Stimulated activated naive CD4-positive, alpha-beta T cell treated with Interleukin-2 at 50 U/mL for 16 hours (primary cell): Measurements from ENCODE around the gene S100A3.
"Not testable (repeated sequence)": the region's sequence is repeated elsewhere in the genome, so short reads cannot be mapped to it uniquely, and the experiment has no call there.

ENCODE experiments used
- DNase-seq: peaks from one replicate; lab custom pipeline; 2025; lab: John Stamatoyannopoulos, UW

Gene S100A3

GRCh38 chr1:153548722-153549688, at the start of gene S100A3:
S100A3 (minus strand) TSS chr1:153549258; CDS start chr1:153548485, 773 bp downstream.
- no peak for DNase-seq

GRCh38 chr1:153598309-153599172, 49.5 kb upstream of the S100A3 start:
- DNase-seq: no peak

- no peak for DNase-seq
Measured at GRCh38 chr1:153597206-153597605, 48.1 kb upstream of the S100A3 start.

- no peak for DNase-seq
Measured at GRCh38 chr1:153592748-153593147, 43.7 kb upstream of the S100A3 start.

GRCh38 chr1:153588482-153588881, 39.4 kb upstream of the S100A3 start:
- no peak for DNase-seq

GRCh38 chr1:153588033-153588432, 39.0 kb upstream of the S100A3 start:
- not testable (repeated sequence) for DNase-seq

- no peak for DNase-seq
Measured at GRCh38 chr1:153587314-153587713, 38.3 kb upstream of the S100A3 start.

- no peak for DNase-seq
Measured at GRCh38 chr1:153586347-153586746, 37.3 kb upstream of the S100A3 start.

- no peak for DNase-seq
Measured at GRCh38 chr1:153585006-153585405, 35.9 kb upstream of the S100A3 start.

GRCh38 chr1:153583976-153584375, 34.9 kb upstream of the S100A3 start:
- no peak for DNase-seq

GRCh38 chr1:153583514-153583913, 34.5 kb upstream of the S100A3 start:
- not testable (repeated sequence) for DNase-seq

GRCh38 chr1:153582836-153583235, 33.8 kb upstream of the S100A3 start:
- DNase-seq: not testable (repeated sequence)

GRCh38 chr1:153578936-153579335, 29.9 kb upstream of the S100A3 start:
- DNase-seq: no peak

- no peak for DNase-seq
Measured at GRCh38 chr1:153578490-153578889, 29.4 kb upstream of the S100A3 start.

GRCh38 chr1:153577624-153578051, 28.6 kb upstream of the S100A3 start:
- DNase-seq: no peak

- no peak for DNase-seq
Measured at GRCh38 chr1:153577138-153577537, 28.1 kb upstream of the S100A3 start.

GRCh38 chr1:153575497-153575896, 26.4 kb upstream of the S100A3 start:
- DNase-seq: not testable (repeated sequence)

- not testable (repeated sequence) for DNase-seq
Measured at GRCh38 chr1:153575081-153575491, 26.0 kb upstream of the S100A3 start.

- no peak for DNase-seq
Measured at GRCh38 chr1:153573351-153573750, 24.3 kb upstream of the S100A3 start.

GRCh38 chr1:153572569-153573015, 23.5 kb upstream of the S100A3 start:
- DNase-seq: peak; percentile 36

GRCh38 chr1:153571706-153572105, 22.6 kb upstream of the S100A3 start:
- no peak for DNase-seq

- DNase-seq: no peak
Measured at GRCh38 chr1:153570874-153571273, 21.8 kb upstream of the S100A3 start.
